ENCODE results near the gene MEPE. TPM values are rescaled to one million over a fixed set of nuclear protein-coding genes. Genes with fewer than 3 reads are reported as not detected.

The MEPE gene
- total RNA-seq, 1 donor from 2014 or later = not detected

- Histone ChIP-seq H3K9me3 (replicated peaks) (no peaks in the 10 kb centered on the region), H3K4me1 (no peaks in the 10 kb centered on the region), H3K4me3 (no peak overlapping the region), H3K36me3 (no peaks in the 10 kb centered on the region), H3K27me3 (ENCODE audit: low read depth) (no peaks in the 10 kb centered on the region), H3K27ac (replicated peaks) (no peak overlapping the region)
- no peak for TF ChIP-seq CTCF (IDR thresholded peaks at IDR 0.05; ENCODE audit: borderline replicate concordance)
- DNase-seq = no peak
- intact Hi-C loops (cut with micrococcal nuclease) = no loop called here
Observed at GRCh38 chr4:87880106-87880505, 47.3 kb downstream of the MEPE start.

GRCh38 chr4:87881115-87881514, 48.3 kb downstream of the MEPE start:
- Histone ChIP-seq H3K4me3 (no peak overlapping the region), H3K27ac (replicated peaks) (no peak overlapping the region), H3K9me3 (replicated peaks) (no peaks in the 10 kb centered on the region), H3K36me3 (no peaks in the 10 kb centered on the region), H3K27me3 (ENCODE audit: low read depth) (no peaks in the 10 kb centered on the region), H3K4me1 (no peaks in the 10 kb centered on the region)
- no peak for TF ChIP-seq CTCF (IDR thresholded peaks at IDR 0.05; ENCODE audit: borderline replicate concordance)
- intact Hi-C loops (cut with micrococcal nuclease) = no loop called here
- DNase-seq = no peak

- H3K27ac ChIP-seq (replicated peaks) = no peak overlapping the region
- DNase-seq = no peak
- intact Hi-C loops (cut with micrococcal nuclease) = no loop called here
- H3K27me3 ChIP-seq (ENCODE audit: low read depth) = no peaks in the 10 kb centered on the region
- H3K9me3 ChIP-seq (replicated peaks) = no peaks in the 10 kb centered on the region
- H3K36me3 ChIP-seq = no peaks in the 10 kb centered on the region
- no peak overlapping the region for H3K4me3 ChIP-seq
- no peak for TF ChIP-seq CTCF (IDR thresholded peaks at IDR 0.05; ENCODE audit: borderline replicate concordance)
- no peaks in the 10 kb centered on the region for H3K4me1 ChIP-seq
Observed at GRCh38 chr4:87882321-87882720, 49.6 kb downstream of the MEPE start.

- no peaks in the 10 kb centered on the region for H3K9me3 ChIP-seq (replicated peaks)
- intact Hi-C loops (cut with micrococcal nuclease) = no loop called here
- H3K27ac ChIP-seq (replicated peaks) = no peak overlapping the region
- no peaks in the 10 kb centered on the region for H3K36me3 ChIP-seq
- no peaks in the 10 kb centered on the region for H3K27me3 ChIP-seq (ENCODE audit: low read depth)
- no peaks in the 10 kb centered on the region for H3K4me1 ChIP-seq
- TF ChIP-seq CTCF (IDR thresholded peaks at IDR 0.05; ENCODE audit: borderline replicate concordance) = no peak
- H3K4me3 ChIP-seq = no peak overlapping the region
- DNase-seq = no peak
Observed at GRCh38 chr4:87882861-87883260, 50.1 kb downstream of the MEPE start.

- TF ChIP-seq CTCF (IDR thresholded peaks at IDR 0.05; ENCODE audit: borderline replicate concordance) = no peak
- H3K27ac ChIP-seq (replicated peaks) = no peak overlapping the region
- peaks cover 14% of the 10 kb centered on the region for H3K9me3 ChIP-seq (replicated peaks)
- DNase-seq = no peak
- H3K4me3 ChIP-seq = no peak overlapping the region
- no peaks in the 10 kb centered on the region for H3K36me3 ChIP-seq
- no peaks in the 10 kb centered on the region for H3K27me3 ChIP-seq (ENCODE audit: low read depth)
- intact Hi-C loops (cut with micrococcal nuclease) = no loop called here
- no peaks in the 10 kb centered on the region for H3K4me1 ChIP-seq
Observed at GRCh38 chr4:87884976-87885549, 52.3 kb downstream of the MEPE start.
